Right lobe of liver (tissue), 4 donors: ENCODE data around the gene MAPK6.

Source experiments
- POLR2A ChIP-seq: fragments of 450-650 bp; IDR thresholded peaks from one replicate; pipeline ENCODE4 v1.6.1; 2017; ENCODE audit warnings: antibody characterized with exemption, mild to moderate bottlenecking
- TF ChIP-seq, protein P1 (sequence below), 4 donors: fragments of 200-600 bp in 3 of 4; fragments of 450-650 bp in 1 of 4; IDR thresholded peaks; one replicate each; pipeline versions ENCODE4 v1.5.1 to v1.8.0; 2016 to 2022; ENCODE audit warnings: antibody characterized with exemption in 4 of 4, mild to moderate bottlenecking in 2 of 4
- donor health status: DM: no; HTN: no; CAD: no.
- donor health status: DM: no; HTN: no; CAD: no.
- donor health status: DM: no; HTN: yes; CAD: no.

DNA sequence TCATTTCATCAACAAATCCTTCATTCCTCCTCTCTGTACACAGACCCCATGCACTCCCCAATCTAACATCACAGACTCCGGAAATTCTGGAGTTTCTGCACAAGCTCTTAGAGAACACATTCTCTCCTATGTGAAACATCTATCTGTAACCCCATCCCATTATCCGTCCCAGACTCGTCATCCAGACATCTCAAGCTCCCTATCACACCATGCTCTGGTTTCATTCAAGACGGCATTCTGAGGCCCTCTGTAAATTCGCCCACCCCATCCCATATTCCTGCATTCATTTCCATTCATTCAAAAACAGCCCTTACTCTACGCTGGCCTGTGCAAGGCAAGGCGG, 48.0 kb upstream of the MAPK6 start:
- TF ChIP-seq, protein P1, sequence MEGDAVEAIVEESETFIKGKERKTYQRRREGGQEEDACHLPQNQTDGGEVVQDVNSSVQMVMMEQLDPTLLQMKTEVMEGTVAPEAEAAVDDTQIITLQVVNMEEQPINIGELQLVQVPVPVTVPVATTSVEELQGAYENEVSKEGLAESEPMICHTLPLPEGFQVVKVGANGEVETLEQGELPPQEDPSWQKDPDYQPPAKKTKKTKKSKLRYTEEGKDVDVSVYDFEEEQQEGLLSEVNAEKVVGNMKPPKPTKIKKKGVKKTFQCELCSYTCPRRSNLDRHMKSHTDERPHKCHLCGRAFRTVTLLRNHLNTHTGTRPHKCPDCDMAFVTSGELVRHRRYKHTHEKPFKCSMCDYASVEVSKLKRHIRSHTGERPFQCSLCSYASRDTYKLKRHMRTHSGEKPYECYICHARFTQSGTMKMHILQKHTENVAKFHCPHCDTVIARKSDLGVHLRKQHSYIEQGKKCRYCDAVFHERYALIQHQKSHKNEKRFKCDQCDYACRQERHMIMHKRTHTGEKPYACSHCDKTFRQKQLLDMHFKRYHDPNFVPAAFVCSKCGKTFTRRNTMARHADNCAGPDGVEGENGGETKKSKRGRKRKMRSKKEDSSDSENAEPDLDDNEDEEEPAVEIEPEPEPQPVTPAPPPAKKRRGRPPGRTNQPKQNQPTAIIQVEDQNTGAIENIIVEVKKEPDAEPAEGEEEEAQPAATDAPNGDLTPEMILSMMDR (IDR thresholded peaks at IDR 0.05): no peak
- no peak for TF ChIP-seq POLR2A
